Endothelial cell of umbilical vein (primary cell): ENCODE data around the gene CST8. TPM values are rescaled to one million over a fixed set of nuclear protein-coding genes. Genes with fewer than 3 reads are reported as not detected.

Experiments
- BruUV-seq: library from RNA; stranded (reverse); fragments of 400-500 nt; replicated peaks from 2 replicates; lab custom pipeline; 2021; lab: Mats Ljungman, UMichigan
- CTCF ChIA-PET: fragments of 300-600, 350-600 bp; sonication (Branson Sonifier 250); formaldehyde crosslinking; loops from one replicate; lab custom pipeline; 2021; ENCODE audit warnings: antibody characterized with exemption, inconsistent platforms; lab: Charles Lee
- POLR2A ChIA-PET: fragments of 300-600, 350-600 bp; sonication (Branson Sonifier 250); formaldehyde crosslinking; loops from one replicate; lab custom pipeline; 2021; ENCODE audit warnings: antibody characterized with exemption, inconsistent platforms; lab: Charles Lee
- DNase-seq: peaks from one replicate; pipeline ENCODE4 v3.0.0-alpha.2; 2011; ENCODE audit warnings: low read depth, low spot score
- FAIRE-seq: peaks from 2 replicates; lab custom pipeline; 2011; peaks lifted over from hg19 to GRCh38; lab: Jason Lieb, UNC
- H2AFZ ChIP-seq: 2 replicates; pipeline ENCODE4 v1.6.0; 2012; ENCODE audit warnings: low read depth, low read length, control low read depth, inconsistent platforms
- H3K27ac ChIP-seq: 2 replicates; pipeline ENCODE4 v1.5.1; 2011; ENCODE audit warnings: low read depth, mild to moderate bottlenecking, control low read depth, low read length, moderate library complexity; ENCODE audit not compliant: insufficient read depth
- H3K27me3 ChIP-seq, 2 experiments: 2 replicates each; pipeline versions ENCODE4 v1.6.0 to v1.6.1; 2011; ENCODE audit warnings: low read length in 2 of 2, mixed read lengths in 1 of 2; ENCODE audit not compliant: control insufficient read depth in 2 of 2, insufficient read depth in 2 of 2
- H3K36me3 ChIP-seq, 2 experiments: 2 replicates in 1 of 2; 3 replicates in 1 of 2; pipeline ENCODE4 v1.5.1; 2011; ENCODE audit warnings: low read length in 2 of 2, mild to moderate bottlenecking in 1 of 2, moderate library complexity in 1 of 2; ENCODE audit not compliant: control insufficient read depth in 2 of 2, insufficient read depth in 2 of 2; ENCODE audit errors: extremely low read depth in 1 of 2
- H3K4me1 ChIP-seq: 3 replicates; pipeline ENCODE4 v1.5.1; 2011; ENCODE audit warnings: mild to moderate bottlenecking, low read length; ENCODE audit not compliant: control insufficient read depth, insufficient read depth; ENCODE audit errors: extremely low read depth
- H3K4me2 ChIP-seq: 2 replicates; pipeline ENCODE4 v1.6.1; 2011; ENCODE audit warnings: low read length, control low read depth, mixed read lengths; ENCODE audit not compliant: insufficient read depth
- H3K4me3 ChIP-seq, 3 experiments: fragments of 200-600 bp in 1 of 3; sonication (generic), shearing (Covaris generic) in 1 of 3; replicated peaks in 1 of 3; 2 replicates each; pipeline ENCODE4 v1.5.1; 2011 to 2016; ENCODE audit warnings: control low read depth in 3 of 3, low read length in 3 of 3, mild to moderate bottlenecking in 2 of 3, inconsistent platforms in 1 of 3, low read depth in 1 of 3, moderate library complexity in 1 of 3; ENCODE audit not compliant: insufficient read depth in 1 of 3
- H3K79me2 ChIP-seq: 2 replicates; pipeline ENCODE4 v1.6.0; 2012; ENCODE audit warnings: low read length, inconsistent platforms; ENCODE audit not compliant: control insufficient read depth, insufficient read depth
- H3K9ac ChIP-seq: replicated peaks from 2 replicates; pipeline ENCODE3; 2011; ENCODE audit warnings: low read length, control low read depth; ENCODE audit not compliant: insufficient read depth; ENCODE audit errors: extremely low read depth
- H3K9me1 ChIP-seq: replicated peaks from 3 replicates; pipeline ENCODE4 v1.6.0; 2011; ENCODE audit warnings: mild to moderate bottlenecking, low read length; ENCODE audit not compliant: control insufficient read depth, insufficient read depth; ENCODE audit errors: extremely low read depth
- H3K9me3 ChIP-seq: replicated peaks from 2 replicates; pipeline ENCODE4 v1.5.1; 2012; ENCODE audit warnings: low read length, inconsistent platforms; ENCODE audit not compliant: control insufficient read depth, insufficient read depth
- H4K20me1 ChIP-seq: replicated peaks from 2 replicates; pipeline ENCODE3; 2011; ENCODE audit warnings: mild to moderate bottlenecking, low read length; ENCODE audit not compliant: control insufficient read depth, insufficient read depth; ENCODE audit errors: extremely low read depth
- EZH2 ChIP-seq: IDR thresholded peaks from 2 replicates; pipeline ENCODE4 v1.6.1; 2012; ENCODE audit warnings: borderline replicate concordance, low read depth, mild to moderate bottlenecking, moderate library complexity, low read length, inconsistent platforms; ENCODE audit not compliant: severe bottlenecking
- FOS ChIP-seq: IDR thresholded peaks from 2 replicates; pipeline ENCODE4 v1.6.1; 2011; ENCODE audit warnings: mild to moderate bottlenecking, low read length, moderate library complexity, borderline replicate concordance; ENCODE audit not compliant: insufficient read depth
- GATA2 ChIP-seq: IDR thresholded peaks from 2 replicates; pipeline ENCODE4 v1.7.0; 2011; ENCODE audit warnings: low read depth, mild to moderate bottlenecking, moderate library complexity, mixed read lengths, low read length; ENCODE audit not compliant: insufficient read length, insufficient read depth
- JUN ChIP-seq: IDR thresholded peaks from 2 replicates; pipeline ENCODE4 v1.6.1; 2011; ENCODE audit warnings: borderline replicate concordance, low read depth; ENCODE audit not compliant: insufficient read length, insufficient read depth
- MYC ChIP-seq: IDR thresholded peaks from one replicate; pipeline ENCODE4 v1.6.1; 2011; ENCODE audit warnings: mild to moderate bottlenecking, low read depth, low read length
- POLR2A ChIP-seq: IDR thresholded peaks from 2 replicates; pipeline ENCODE4 v1.6.1; 2012; ENCODE audit warnings: low read depth, mild to moderate bottlenecking, control low read depth, low read length
- POLR2AphosphoS5 ChIP-seq: IDR thresholded peaks from 2 replicates; pipeline ENCODE4 v1.6.1; 2012; ENCODE audit warnings: low read depth, mild to moderate bottlenecking, control low read depth, low read length, moderate library complexity; ENCODE audit not compliant: insufficient read depth
- dilution Hi-C: fragments of 300-500 bp; cut with MboI; formaldehyde crosslinking; loops from one replicate; pipeline ENCODE4 v1.15.0; 2019; ENCODE audit warnings: low sequenced_read_pairs; ENCODE audit not compliant: extremely low pct_ligation_motif_present
- intact Hi-C: fragments of 100-400 bp; cut with micrococcal nuclease; formaldehyde crosslinking; loops from one replicate; pipeline ENCODE4 v1.10.0; 2022
- polyA plus RNA-seq, 4 experiments: library from polyadenylated mRNA; depleted of rRNA in 3 of 4; stranded (reverse) in 3 of 4; unstranded in 1 of 4; fragments of >200 nt; gene quantifications; 2 replicates each; pipeline versions ENCODE4 v1.2.1 to v1.2.3, GENCODE V29; 2011 to 2012; ENCODE audit warnings: missing spikeins in 1 of 4
- total RNA-seq: library from RNA; stranded (reverse); gene quantifications from 2 replicates; pipeline ENCODE4 v1.2.3, GENCODE V29; 2021
- TF ChIP-seq, protein P1 (sequence below), 2 donors: IDR thresholded peaks; 1 replicate in 1 of 2; 2 replicates in 1 of 2; pipeline ENCODE4 v1.5.1; 2011; ENCODE audit warnings: low read length in 2 of 2, mild to moderate bottlenecking in 2 of 2, moderate library complexity in 2 of 2, control low read depth in 1 of 2, inconsistent platforms in 1 of 2, low read depth in 1 of 2; ENCODE audit not compliant: insufficient read depth in 1 of 2; ENCODE audit errors: extremely low read depth in 1 of 2
- TF ChIP-seq, protein P2 (sequence below): IDR thresholded peaks from 2 replicates; pipeline ENCODE4 v1.6.1; 2011; ENCODE audit not compliant: insufficient read depth, insufficient read length

CST8 gene
- total and polyA plus RNA-seq, 2 donors (not counting 3 experiments of a cell fraction or from before 2014, with no cell fraction given): not detected

DNA sequence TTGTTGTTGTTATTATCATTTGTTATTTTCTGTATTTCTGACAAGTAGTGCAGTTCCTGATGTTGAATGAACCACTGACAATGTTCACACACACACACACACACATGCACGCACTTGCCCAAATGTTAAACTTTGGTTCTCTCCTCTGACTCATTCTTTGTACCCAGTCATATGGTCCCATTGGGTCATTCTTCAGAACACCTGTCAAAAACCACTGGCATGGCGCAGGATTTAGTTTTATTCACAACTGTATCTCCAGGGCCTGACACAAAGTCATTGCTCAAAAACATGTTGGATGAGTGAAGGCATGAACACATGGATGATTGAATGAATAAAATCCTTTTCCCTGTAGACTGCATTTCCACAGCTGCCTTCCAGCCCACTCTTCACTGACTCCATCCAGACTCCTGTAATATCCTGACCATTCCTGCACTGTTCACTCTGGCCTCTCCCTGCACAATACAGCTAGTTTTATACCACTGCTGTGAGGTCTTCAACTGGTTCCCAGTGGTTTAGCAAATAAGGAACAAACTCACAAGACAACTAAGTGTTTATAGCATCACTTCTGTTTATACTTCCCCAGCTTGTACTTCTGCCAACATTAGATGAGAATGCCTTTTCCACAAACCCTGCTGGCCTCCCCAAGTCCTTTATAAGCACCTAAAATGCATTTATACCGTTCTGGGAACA, 31.3 kb upstream of the CST8 start:
- Histone ChIP-seq H4K20me1 (no peaks in the 10 kb centered on the region), H3K27me3 (no peaks in the 10 kb centered on the region), H3K79me2 (no peaks in the 10 kb centered on the region), H2AFZ (no peak overlapping the region), H3K4me3 (no peak overlapping the region), H3K27ac (no peak overlapping the region), H3K9ac (no peak overlapping the region), H3K9me1 (no peaks in the 10 kb centered on the region), H3K4me2 (no peak overlapping the region), H3K9me3 (no peaks in the 10 kb centered on the region), H3K36me3 (no peaks in the 10 kb centered on the region), H3K4me1 (no peaks in the 10 kb centered on the region)
- BruUV-seq: no TSS peak
- DNase-seq: no peak
- TF ChIP-seq GATA2 (no peak), MYC (no peak), POLR2A (no peak), POLR2AphosphoS5 (no peak), FOS (no peak), JUN (no peak), EZH2 (no peak)
- TF ChIP-seq, protein P1, sequence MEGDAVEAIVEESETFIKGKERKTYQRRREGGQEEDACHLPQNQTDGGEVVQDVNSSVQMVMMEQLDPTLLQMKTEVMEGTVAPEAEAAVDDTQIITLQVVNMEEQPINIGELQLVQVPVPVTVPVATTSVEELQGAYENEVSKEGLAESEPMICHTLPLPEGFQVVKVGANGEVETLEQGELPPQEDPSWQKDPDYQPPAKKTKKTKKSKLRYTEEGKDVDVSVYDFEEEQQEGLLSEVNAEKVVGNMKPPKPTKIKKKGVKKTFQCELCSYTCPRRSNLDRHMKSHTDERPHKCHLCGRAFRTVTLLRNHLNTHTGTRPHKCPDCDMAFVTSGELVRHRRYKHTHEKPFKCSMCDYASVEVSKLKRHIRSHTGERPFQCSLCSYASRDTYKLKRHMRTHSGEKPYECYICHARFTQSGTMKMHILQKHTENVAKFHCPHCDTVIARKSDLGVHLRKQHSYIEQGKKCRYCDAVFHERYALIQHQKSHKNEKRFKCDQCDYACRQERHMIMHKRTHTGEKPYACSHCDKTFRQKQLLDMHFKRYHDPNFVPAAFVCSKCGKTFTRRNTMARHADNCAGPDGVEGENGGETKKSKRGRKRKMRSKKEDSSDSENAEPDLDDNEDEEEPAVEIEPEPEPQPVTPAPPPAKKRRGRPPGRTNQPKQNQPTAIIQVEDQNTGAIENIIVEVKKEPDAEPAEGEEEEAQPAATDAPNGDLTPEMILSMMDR (IDR thresholded peaks at IDR 0.05; ENCODE audit: extremely low read depth in 1 of 2, insufficient read depth in 1 of 2, low read depth in 1 of 2, low read length in 2 of 2): no peak
- TF ChIP-seq, protein P2, sequence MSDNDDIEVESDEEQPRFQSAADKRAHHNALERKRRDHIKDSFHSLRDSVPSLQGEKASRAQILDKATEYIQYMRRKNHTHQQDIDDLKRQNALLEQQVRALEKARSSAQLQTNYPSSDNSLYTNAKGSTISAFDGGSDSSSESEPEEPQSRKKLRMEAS: no peak
- ChIA-PET CTCF (interaction anchor here (1.1 to 1.4 kb wide), 2 partner anchors 12 to 1740 kb away, joined by 3 to 5 read pairs; no protein-coding TSS in a partner anchor), POLR2A (no interaction called here)
- intact Hi-C loops (no loop called here), dilution Hi-C loops (no loop called here)
- no peak for FAIRE-seq
